T-helper 2 cell treated with Interferon-gamma antibody and Interleukin-4, amounts not matched to agents 5 μg/mL and 100 μg/mL, for 36 hours (primary cell): ENCODE results near the gene SEMA6A.
A peak's percentile ranks its signal among the peaks of the same experiment; 100 is the strongest.

Experiments used
- DNase-seq: peaks from one replicate; pipeline ENCODE4 v3.0.0; 2021; ENCODE audit warnings: low spot score
- H3K27ac Mint-ChIP-seq: one replicate; pipeline ENCODE4 v1.8.0; 2021; ENCODE audit warnings: mild to moderate bottlenecking, mixed read lengths
- H3K27me3 Mint-ChIP-seq: one replicate; pipeline ENCODE4 v1.8.0; 2021; ENCODE audit warnings: low read depth, mixed read lengths
- H3K36me3 Mint-ChIP-seq: one replicate; pipeline ENCODE4 v1.8.0; 2021; ENCODE audit warnings: low read depth, mixed read lengths
- H3K4me1 Mint-ChIP-seq: one replicate; pipeline ENCODE4 v1.8.0; 2021; ENCODE audit warnings: low read depth, mixed read lengths
- H3K4me3 Mint-ChIP-seq: one replicate; pipeline ENCODE4 v1.8.0; 2022; ENCODE audit warnings: mild to moderate bottlenecking, moderate library complexity, mixed read lengths
- H3K9me3 Mint-ChIP-seq: one replicate; pipeline ENCODE4 v1.8.0; 2021; ENCODE audit warnings: mixed read lengths

The SEMA6A gene

DNA sequence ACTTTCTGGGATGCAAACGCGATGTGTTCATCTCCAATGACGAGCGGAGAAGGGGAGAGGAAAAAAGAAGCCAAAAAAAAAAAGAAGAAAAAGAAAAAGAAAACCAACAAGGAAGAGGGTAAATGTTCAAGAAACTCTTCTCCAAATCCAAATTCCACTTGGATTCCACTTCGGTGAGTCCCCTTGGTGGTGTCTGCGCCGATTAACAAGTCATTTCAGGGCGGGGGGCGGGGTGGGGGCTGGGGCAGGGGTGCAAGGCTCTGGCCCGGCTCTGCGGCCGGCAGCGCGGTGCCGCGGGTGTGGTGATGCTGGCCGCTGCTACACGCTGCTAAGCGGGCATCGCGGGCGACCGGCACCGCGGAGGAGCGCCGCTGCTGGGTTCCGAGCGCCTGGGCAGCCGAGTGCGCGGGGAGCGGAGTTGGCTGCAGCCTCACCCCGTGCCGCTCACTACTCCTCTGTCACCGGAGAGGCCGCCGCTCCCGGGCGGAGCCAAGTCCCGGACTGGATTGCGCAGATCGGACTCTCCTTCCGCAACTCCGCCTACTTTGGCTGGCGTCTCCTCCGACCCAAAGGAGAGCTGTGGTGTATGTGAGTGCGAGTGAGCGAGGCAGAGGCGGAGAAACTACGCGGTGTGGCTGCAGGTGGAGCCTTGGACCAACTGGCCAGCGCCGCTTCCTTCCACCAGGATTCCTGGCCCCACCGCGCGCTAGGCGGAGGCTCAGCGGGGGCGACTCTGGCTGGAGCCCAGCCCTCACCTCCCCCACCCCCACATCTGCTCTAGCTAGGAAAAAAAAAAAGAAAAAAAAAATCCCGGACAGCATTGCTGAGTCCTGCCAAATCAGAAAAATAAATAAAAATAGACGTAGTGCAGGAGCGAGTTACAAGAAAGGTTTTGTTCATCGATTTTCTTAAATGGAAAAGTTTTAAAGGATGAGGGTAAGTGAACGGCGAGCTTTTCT lies at the start of gene SEMA6A:
Gene SEMA6A (minus strand): TSS at position 457 of the 959 bp plus-strand sequence. CDS start 69,879 bp downstream, outside the sequence.
- Mint-ChIP-seq H3K36me3 (no peaks in the 10 kb centered on the region), H3K4me1 (peaks cover 9% of the 10 kb centered on the region), H3K27me3 (peaks cover 80% of the 10 kb centered on the region), H3K4me3 (peak within 1 kb of the TSS; percentile 86), H3K27ac (peak within 1 kb of the TSS; percentile 54), H3K9me3 (no peaks in the 10 kb centered on the region)
- peak; percentile 71 for DNase-seq

DNA sequence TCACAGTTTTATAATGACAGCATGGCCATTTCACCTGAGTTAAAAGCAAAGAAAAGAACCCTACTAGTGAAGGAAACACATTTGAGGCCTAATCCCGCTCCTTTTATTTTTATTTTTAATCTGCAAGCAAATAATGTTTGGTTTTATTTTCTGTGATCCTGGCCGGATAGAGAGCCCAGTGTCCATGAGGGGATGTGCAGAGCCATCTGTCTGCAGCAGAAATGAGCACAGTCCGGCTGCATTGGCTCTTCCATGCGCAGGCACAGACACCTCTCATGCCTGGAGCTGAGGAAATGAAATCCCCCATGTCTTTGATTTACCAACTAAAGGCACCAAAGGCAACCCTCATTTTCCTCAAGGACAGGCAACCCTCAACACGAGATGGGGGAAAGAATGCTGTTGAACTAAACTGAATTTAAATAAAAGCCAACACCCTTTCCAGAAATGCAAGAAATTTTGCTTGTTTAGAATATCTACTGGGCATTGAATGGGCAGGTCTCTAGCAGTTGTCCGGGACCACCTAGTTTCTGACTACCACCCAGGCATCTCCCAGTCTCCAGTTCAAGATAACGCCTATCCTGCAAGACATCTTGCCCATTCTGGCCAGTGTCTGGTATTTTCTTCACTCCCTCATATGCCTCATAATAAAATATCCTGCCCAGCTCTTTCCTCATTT lies 47.9 kb upstream of the SEMA6A start:
- no peak overlapping the region for H3K27ac Mint-ChIP-seq

GRCh38 chr5:116621599-116621998 lies 47.0 kb upstream of the SEMA6A start:
- no peak overlapping the region for H3K27ac Mint-ChIP-seq
- DNase-seq = no peak
- no peaks in the 10 kb centered on the region for H3K36me3 Mint-ChIP-seq
- H3K27me3 Mint-ChIP-seq = peaks cover 2% of the 10 kb centered on the region
- no peaks in the 10 kb centered on the region for H3K9me3 Mint-ChIP-seq
- H3K4me3 Mint-ChIP-seq = no peak overlapping the region
- no peaks in the 10 kb centered on the region for H3K4me1 Mint-ChIP-seq

More for the DNA sequence above, 47.9 kb upstream of the SEMA6A start:
- no peak for DNase-seq
- H3K4me3 Mint-ChIP-seq = no peak overlapping the region
- no peaks in the 10 kb centered on the region for H3K9me3 Mint-ChIP-seq
- H3K36me3 Mint-ChIP-seq = no peaks in the 10 kb centered on the region
- H3K4me1 Mint-ChIP-seq = no peaks in the 10 kb centered on the region
- peaks cover 2% of the 10 kb centered on the region for H3K27me3 Mint-ChIP-seq

- Mint-ChIP-seq H3K27me3 (no peaks in the 10 kb centered on the region), H3K4me1 (no peaks in the 10 kb centered on the region), H3K9me3 (no peaks in the 10 kb centered on the region), H3K27ac (no peak overlapping the region), H3K4me3 (no peak overlapping the region), H3K36me3 (no peaks in the 10 kb centered on the region)
- DNase-seq = no peak
Observed at GRCh38 chr5:116616876-116617275, 42.3 kb upstream of the SEMA6A start.

DNA sequence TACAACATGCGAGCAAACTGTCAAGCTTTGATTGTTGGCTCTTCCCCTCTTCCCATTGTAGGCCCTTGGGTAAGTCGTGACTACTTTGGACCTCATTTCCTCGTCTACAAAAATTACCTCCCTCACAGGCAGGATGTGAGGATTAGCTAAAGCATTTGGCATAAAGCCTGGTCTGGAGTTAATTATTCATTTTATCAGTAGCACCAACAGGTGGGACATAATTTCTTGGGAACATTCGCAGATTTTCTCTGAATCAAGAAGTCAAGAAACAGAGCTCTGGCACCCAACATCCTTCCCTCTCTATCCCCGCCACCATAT lies 39.9 kb upstream of the SEMA6A start:
- Mint-ChIP-seq H3K27ac (no peak overlapping the region), H3K36me3 (no peaks in the 10 kb centered on the region), H3K4me3 (no peak overlapping the region), H3K27me3 (no peaks in the 10 kb centered on the region), H3K9me3 (no peaks in the 10 kb centered on the region), H3K4me1 (no peaks in the 10 kb centered on the region)
- no peak for DNase-seq

GRCh38 chr5:116613445-116613844 lies 38.8 kb upstream of the SEMA6A start:
- Mint-ChIP-seq H3K4me3 (no peak overlapping the region), H3K4me1 (no peaks in the 10 kb centered on the region), H3K27ac (no peak overlapping the region), H3K27me3 (no peaks in the 10 kb centered on the region), H3K36me3 (no peaks in the 10 kb centered on the region), H3K9me3 (no peaks in the 10 kb centered on the region)
- DNase-seq = no peak

- no peak overlapping the region for H3K27ac Mint-ChIP-seq
- H3K27me3 Mint-ChIP-seq = no peaks in the 10 kb centered on the region
- H3K9me3 Mint-ChIP-seq = no peaks in the 10 kb centered on the region
- no peak overlapping the region for H3K4me3 Mint-ChIP-seq
- no peaks in the 10 kb centered on the region for H3K36me3 Mint-ChIP-seq
- no peak for DNase-seq
- H3K4me1 Mint-ChIP-seq = no peaks in the 10 kb centered on the region
Observed at GRCh38 chr5:116612431-116612830, 37.8 kb upstream of the SEMA6A start.

DNA sequence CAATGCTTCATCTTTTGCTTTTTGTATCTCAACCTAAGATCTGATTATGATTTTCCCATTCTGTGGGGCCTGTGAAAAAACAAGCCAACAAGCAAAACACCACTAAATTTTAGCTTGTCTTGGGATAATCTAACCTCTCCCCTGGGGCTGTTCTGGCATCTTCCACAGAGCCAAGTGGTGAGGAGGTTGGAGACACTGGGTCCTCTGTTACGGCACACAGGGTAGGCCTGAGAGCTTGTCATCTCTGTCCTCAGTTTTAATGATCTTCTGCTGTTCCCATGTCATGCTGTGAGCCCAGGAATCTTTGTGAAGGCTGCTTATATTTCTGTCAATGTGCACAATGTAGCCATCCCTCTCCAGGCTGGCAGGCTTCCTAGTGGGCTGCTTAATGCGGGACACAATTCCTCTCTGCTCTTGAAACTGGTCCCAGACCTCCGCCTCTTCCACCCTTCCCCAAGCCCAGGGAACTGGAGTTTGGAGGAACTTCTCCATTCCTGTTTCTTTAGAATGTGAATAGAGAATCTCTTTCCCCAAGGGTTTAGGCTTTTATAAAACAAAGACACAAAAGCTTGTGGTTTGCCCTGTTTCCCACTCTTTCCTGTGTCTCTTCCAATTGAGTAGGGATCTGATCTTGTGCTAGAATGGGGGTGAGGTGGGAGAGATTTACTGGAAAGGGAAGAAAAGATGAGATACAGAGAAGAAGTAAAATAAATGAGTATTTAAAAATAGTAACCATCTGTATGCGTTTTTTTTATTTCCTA lies 30.9 kb upstream of the SEMA6A start:
- Mint-ChIP-seq H3K36me3 (no peaks in the 10 kb centered on the region), H3K27me3 (peaks cover 3% of the 10 kb centered on the region), H3K27ac (no peak overlapping the region), H3K4me1 (no peaks in the 10 kb centered on the region), H3K4me3 (no peak overlapping the region), H3K9me3 (no peaks in the 10 kb centered on the region)
- no peak for DNase-seq

GRCh38 chr5:116604805-116605204 lies 30.2 kb upstream of the SEMA6A start:
- no peaks in the 10 kb centered on the region for H3K36me3 Mint-ChIP-seq
- no peaks in the 10 kb centered on the region for H3K9me3 Mint-ChIP-seq
- no peaks in the 10 kb centered on the region for H3K4me1 Mint-ChIP-seq
- H3K27ac Mint-ChIP-seq = no peak overlapping the region
- H3K4me3 Mint-ChIP-seq = no peak overlapping the region
- DNase-seq = no peak
- H3K27me3 Mint-ChIP-seq = peaks cover 3% of the 10 kb centered on the region

DNA sequence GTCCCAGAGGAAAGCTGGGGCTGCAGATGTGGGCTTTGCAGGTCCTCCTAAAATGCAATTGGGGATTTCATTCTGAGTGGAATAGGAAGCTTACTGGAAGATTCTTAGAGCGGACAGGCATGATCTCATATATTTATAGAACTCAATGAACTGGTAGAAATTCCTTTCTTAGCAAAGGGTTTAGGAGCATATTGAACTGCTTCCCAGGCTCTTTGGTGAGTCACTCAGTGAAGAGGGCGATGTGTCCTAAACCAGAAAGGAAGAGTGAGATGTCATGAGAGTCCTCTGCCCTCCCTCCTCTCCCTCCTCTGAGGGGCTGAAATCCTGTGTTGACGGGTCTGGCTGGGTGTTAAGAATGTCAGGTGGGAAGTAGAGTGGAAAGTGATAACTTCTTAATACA lies 26.3 kb upstream of the SEMA6A start:
- no peak for DNase-seq
- Mint-ChIP-seq H3K36me3 (no peaks in the 10 kb centered on the region), H3K4me1 (no peaks in the 10 kb centered on the region), H3K27me3 (peaks cover 3% of the 10 kb centered on the region), H3K27ac (no peak overlapping the region), H3K9me3 (no peaks in the 10 kb centered on the region), H3K4me3 (no peak overlapping the region)

GRCh38 chr5:116598911-116599310 lies 24.3 kb upstream of the SEMA6A start:
- H3K4me1 Mint-ChIP-seq = no peaks in the 10 kb centered on the region
- H3K36me3 Mint-ChIP-seq = no peaks in the 10 kb centered on the region
- peaks cover 3% of the 10 kb centered on the region for H3K27me3 Mint-ChIP-seq
- H3K27ac Mint-ChIP-seq = no peak overlapping the region
- H3K4me3 Mint-ChIP-seq = no peak overlapping the region
- no peaks in the 10 kb centered on the region for H3K9me3 Mint-ChIP-seq
- no peak for DNase-seq

- no peaks in the 10 kb centered on the region for H3K9me3 Mint-ChIP-seq
- H3K36me3 Mint-ChIP-seq = no peaks in the 10 kb centered on the region
- no peak overlapping the region for H3K27ac Mint-ChIP-seq
- DNase-seq = no peak
- H3K4me1 Mint-ChIP-seq = no peaks in the 10 kb centered on the region
- no peak overlapping the region for H3K4me3 Mint-ChIP-seq
- no peaks in the 10 kb centered on the region for H3K27me3 Mint-ChIP-seq
Observed at GRCh38 chr5:116595498-116595897, 20.9 kb upstream of the SEMA6A start.

DNA sequence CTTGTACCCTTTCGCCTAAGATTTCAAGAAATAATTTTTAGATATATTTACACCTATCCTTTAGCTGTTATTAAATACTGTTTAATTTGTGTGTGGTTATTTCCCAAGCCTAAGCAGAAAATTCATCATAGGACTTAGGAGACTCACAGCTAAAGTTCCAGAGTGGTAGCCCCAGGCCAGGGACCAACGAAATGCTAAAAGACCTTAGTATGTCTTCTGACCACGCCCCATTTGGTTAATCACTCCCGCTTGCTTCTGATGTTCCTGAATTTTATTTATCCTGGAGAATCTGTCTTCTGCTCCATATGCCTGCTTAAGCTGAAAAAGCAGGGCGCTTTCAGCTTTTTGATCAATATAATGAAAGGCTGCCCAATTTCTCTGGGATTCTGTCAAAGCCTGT lies 18.7 kb upstream of the SEMA6A start:
- no peak overlapping the region for H3K27ac Mint-ChIP-seq
- H3K9me3 Mint-ChIP-seq = no peaks in the 10 kb centered on the region
- H3K36me3 Mint-ChIP-seq = no peaks in the 10 kb centered on the region
- no peaks in the 10 kb centered on the region for H3K27me3 Mint-ChIP-seq
- H3K4me1 Mint-ChIP-seq = no peaks in the 10 kb centered on the region
- H3K4me3 Mint-ChIP-seq = no peak overlapping the region
- no peak for DNase-seq

GRCh38 chr5:116585227-116585626 lies 10.6 kb upstream of the SEMA6A start:
- Mint-ChIP-seq H3K9me3 (no peaks in the 10 kb centered on the region), H3K27ac (no peak overlapping the region), H3K4me3 (no peak overlapping the region), H3K27me3 (peaks cover 24% of the 10 kb centered on the region), H3K36me3 (no peaks in the 10 kb centered on the region), H3K4me1 (no peaks in the 10 kb centered on the region)
- no peak for DNase-seq
